SU-DHL-6 (cell line): ENCODE data around the gene TSC2.

Source experiments
- EZH2phosphoT487 ChIP-seq: fragments of 200-600 bp; sonication (generic), shearing (Covaris generic); conservative IDR thresholded peaks from 2 replicates; pipeline ENCODE4 v1.6.1; 2018; ENCODE audit warnings: mild to moderate bottlenecking, antibody characterized with exemption, low read length, moderate library complexity, mixed read lengths
- TF ChIP-seq, protein P1 (sequence below): fragments of 200-600 bp; sonication (generic); IDR thresholded peaks from one replicate; pipeline ENCODE4 v1.5.1; 2017; ENCODE audit warnings: antibody characterized with exemption, mild to moderate bottlenecking, low read length, moderate library complexity; ENCODE audit not compliant: insufficient read depth, poor library complexity, severe bottlenecking

DNA sequence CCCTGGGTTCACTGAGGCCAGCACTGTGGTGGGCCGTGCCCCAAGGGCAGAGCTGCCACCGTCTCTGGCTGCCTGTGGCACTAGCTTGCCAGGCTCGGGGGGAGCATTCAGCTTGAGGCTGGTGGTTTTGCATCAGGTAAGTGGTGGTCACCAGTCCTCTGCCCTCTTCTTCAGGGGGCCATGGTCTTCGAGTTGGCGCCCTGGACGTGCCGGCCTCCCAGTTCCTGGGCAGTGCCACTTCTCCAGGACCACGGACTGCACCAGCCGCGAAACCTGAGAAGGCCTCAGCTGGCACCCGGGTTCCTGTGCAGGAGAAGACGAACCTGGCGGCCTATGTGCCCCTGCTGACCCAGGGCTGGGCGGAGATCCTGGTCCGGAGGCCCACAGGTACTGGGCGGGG lies 32.2 kb downstream of the TSC2 start:
- TF ChIP-seq, protein P1, sequence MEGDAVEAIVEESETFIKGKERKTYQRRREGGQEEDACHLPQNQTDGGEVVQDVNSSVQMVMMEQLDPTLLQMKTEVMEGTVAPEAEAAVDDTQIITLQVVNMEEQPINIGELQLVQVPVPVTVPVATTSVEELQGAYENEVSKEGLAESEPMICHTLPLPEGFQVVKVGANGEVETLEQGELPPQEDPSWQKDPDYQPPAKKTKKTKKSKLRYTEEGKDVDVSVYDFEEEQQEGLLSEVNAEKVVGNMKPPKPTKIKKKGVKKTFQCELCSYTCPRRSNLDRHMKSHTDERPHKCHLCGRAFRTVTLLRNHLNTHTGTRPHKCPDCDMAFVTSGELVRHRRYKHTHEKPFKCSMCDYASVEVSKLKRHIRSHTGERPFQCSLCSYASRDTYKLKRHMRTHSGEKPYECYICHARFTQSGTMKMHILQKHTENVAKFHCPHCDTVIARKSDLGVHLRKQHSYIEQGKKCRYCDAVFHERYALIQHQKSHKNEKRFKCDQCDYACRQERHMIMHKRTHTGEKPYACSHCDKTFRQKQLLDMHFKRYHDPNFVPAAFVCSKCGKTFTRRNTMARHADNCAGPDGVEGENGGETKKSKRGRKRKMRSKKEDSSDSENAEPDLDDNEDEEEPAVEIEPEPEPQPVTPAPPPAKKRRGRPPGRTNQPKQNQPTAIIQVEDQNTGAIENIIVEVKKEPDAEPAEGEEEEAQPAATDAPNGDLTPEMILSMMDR = no peak
- TF ChIP-seq EZH2phosphoT487 = no peak
